Measurements from ENCODE around the gene AHSA1. TPM values are rescaled to one million over a fixed set of nuclear protein-coding genes. Genes with fewer than 3 reads are reported as not detected.

The AHSA1 gene
- total and polyA plus RNA-seq, 2 of the 8 experiments (the other 6 are each of a cell fraction or from before 2014, with no cell fraction given) = 155 to 221 TPM

GRCh38 chr14:77467801-77468200, 9.9 kb downstream of the AHSA1 start:
- Histone ChIP-seq H3K23ac (ENCODE audit: insufficient read length) (no peak overlapping the region), H3K79me2 (ENCODE audit: control insufficient read depth in 1 of 2, insufficient read depth in 2 of 2, low read length in 2 of 2) (no peaks in the 10 kb centered on the region), H2BK120ac (replicated peaks; ENCODE audit: low read depth, low read length) (no peak overlapping the region), H3K56ac (replicated peaks; ENCODE audit: insufficient read length, low read depth, low read length) (no peak overlapping the region), H4K20me1 (replicated peaks in 1 of 2; ENCODE audit: control insufficient read depth in 1 of 2, insufficient read depth in 2 of 2, low read length in 2 of 2) (peaks cover 0 to 8% of the 10 kb centered on the region in 2 experiments), H3K79me1 (ENCODE audit: low read depth, low read length) (no peaks in the 10 kb centered on the region), H3K4me3 (ENCODE audit: extremely low read depth in 1 of 4, insufficient read depth in 2 of 4, low read depth in 3 of 4, low read length in 4 of 4) (no peak overlapping the region), H2BK15ac (ENCODE audit: low read length) (no peak overlapping the region), H3K27ac (ENCODE audit: low read depth, low read length) (no peak overlapping the region), H3K18ac (ENCODE audit: extremely low read depth, low read length) (no peak overlapping the region), H2BK12ac (ENCODE audit: low read depth, low read length) (no peak overlapping the region), H4K91ac (replicated peaks; ENCODE audit: insufficient read length, low read length) (no peak overlapping the region), H3K9ac (replicated peaks in 1 of 4; ENCODE audit: extremely low read depth in 1 of 4, low read depth in 3 of 4, low read length in 3 of 4) (no peak overlapping the region), H3K36me3 (ENCODE audit: control insufficient read depth in 2 of 4, insufficient read depth in 4 of 4, low read length in 3 of 4) (peaks cover 22 to 65% (median 45%) of the 10 kb centered on the region in 4 experiments), H3K9me3 (ENCODE audit: insufficient read depth in 2 of 2, low read depth in 1 of 2, low read length in 1 of 2) (no peaks in the 10 kb centered on the region), H3K4me2 (ENCODE audit: insufficient read depth in 1 of 2, low read depth in 2 of 2, low read length in 2 of 2) (no peak overlapping the region), H3K14ac (ENCODE audit: insufficient read length) (no peak overlapping the region), H3K23me2 (ENCODE audit: low read depth, low read length) (no peaks in the 10 kb centered on the region), H3K4me1 (replicated peaks in 1 of 4; ENCODE audit: control insufficient read depth in 3 of 4, insufficient read depth in 4 of 4, low read length in 3 of 4) (peaks cover 0 to 5% (median 2%) of the 10 kb centered on the region in 4 experiments; a peak in 3 of 7 replicates), H2BK5ac (ENCODE audit: low read depth, low read length) (no peak overlapping the region), H3K4ac (replicated peaks; ENCODE audit: insufficient read length, low read depth, low read length) (no peak overlapping the region), H3K27me3 (replicated peaks in 1 of 4; ENCODE audit: control insufficient read depth in 3 of 4, extremely low read depth in 1 of 4, insufficient read depth in 3 of 4, low read length in 3 of 4) (no peaks in the 10 kb centered on the region), H2AK5ac (ENCODE audit: low read depth, low read length) (no peak overlapping the region), H2AFZ (ENCODE audit: low read length) (no peak overlapping the region), H4K8ac (ENCODE audit: extremely low read depth, insufficient read depth, low read length) (no peak overlapping the region), H2BK20ac (ENCODE audit: low read length) (no peak overlapping the region), H4K5ac (ENCODE audit: insufficient read length, low read depth, low read length) (no peak overlapping the region)
- FAIRE-seq (no peak), DNase-seq (ENCODE audit: low read depth in 1 of 2, low spot score in 2 of 2) (no peak)
- no peak for TF ChIP-seq RAD21 (IDR thresholded peaks at IDR 0.05 in 1 of 2, conservative IDR thresholded peaks at IDR 0.05 in 1 of 2; ENCODE audit: low read depth in 2 of 2, low read length in 2 of 2)
- no peak for TF ChIP-seq GTF2F1 (IDR thresholded peaks at IDR 0.05; ENCODE audit: borderline replicate concordance, low read depth, low read length)
- no peak for TF ChIP-seq POLR2AphosphoS5 (IDR thresholded peaks at IDR 0.05; ENCODE audit: low read depth, low read length)
- no peak for TF ChIP-seq CBX8 (IDR thresholded peaks at IDR 0.05; ENCODE audit: borderline replicate concordance, low read depth, low read length)
- TF ChIP-seq SIX5 (IDR thresholded peaks at IDR 0.05; ENCODE audit: low read depth, low read length) = no peak
- no peak for TF ChIP-seq CTBP2 (IDR thresholded peaks at IDR 0.05; ENCODE audit: borderline replicate concordance, insufficient read depth, insufficient read length, low read length)
- TF ChIP-seq GABPA (IDR thresholded peaks at IDR 0.05; ENCODE audit: borderline replicate concordance, insufficient read depth, low read length) = no peak
- TF ChIP-seq HDAC2 (IDR thresholded peaks at IDR 0.05; ENCODE audit: borderline replicate concordance in 1 of 2, low read depth in 2 of 2, low read length in 2 of 2) = no peak
- no peak for TF ChIP-seq BACH1 (IDR thresholded peaks at IDR 0.05; ENCODE audit: low read length)
- TF ChIP-seq TBP (IDR thresholded peaks at IDR 0.05; ENCODE audit: low read depth, low read length) = no peak
- no peak for TF ChIP-seq RBBP5 (IDR thresholded peaks at IDR 0.05; ENCODE audit: borderline replicate concordance, low read depth, low read length)
- no peak for TF ChIP-seq E2F6 (IDR thresholded peaks at IDR 0.05)
- no peak for TF ChIP-seq SP2 (IDR thresholded peaks at IDR 0.05; ENCODE audit: low read length)
- WGBS, 2 experiments (ENCODE audit: extremely low coverage in 1 of 2, insufficient coverage in 1 of 2, insufficient read length in 1 of 2, insufficient replicate concordance in 2 of 2, low coverage in 1 of 2, low lambda C conversion rate in 2 of 2, missing lambda C conversion rate in 1 of 2) = 89% methylated on average over 5 of the region's 5 CpGs; no CpG with 5 or more reads in 1 of the 2 experiments
- ChIA-PET CTCF (ENCODE audit: partially characterized antibody) (interaction anchor here (0.6 to 3.9 kb wide), 7 partner anchors 9 to 247 kb away, joined by 3 to 32 read pairs (median 3); partner anchors contain the start of genes AHSA1 and VIPAS39), POLR2A (ENCODE audit: partially characterized antibody) (no interaction called here)

Measured in H1 (cell line).